ENCODE measurements around the gene IL6ST. TPM values are rescaled to one million over a fixed set of nuclear protein-coding genes. Genes with fewer than 3 reads are reported as not detected.
A peak's percentile ranks its signal among the peaks of the same experiment; 100 is the strongest.

The IL6ST gene
- total and polyA plus RNA-seq, 10 of the 15 experiments (the other 5 are each of a cell fraction or from before 2014, with no cell fraction given), result 1.5 to 139 (median 13.0) TPM

DNA sequence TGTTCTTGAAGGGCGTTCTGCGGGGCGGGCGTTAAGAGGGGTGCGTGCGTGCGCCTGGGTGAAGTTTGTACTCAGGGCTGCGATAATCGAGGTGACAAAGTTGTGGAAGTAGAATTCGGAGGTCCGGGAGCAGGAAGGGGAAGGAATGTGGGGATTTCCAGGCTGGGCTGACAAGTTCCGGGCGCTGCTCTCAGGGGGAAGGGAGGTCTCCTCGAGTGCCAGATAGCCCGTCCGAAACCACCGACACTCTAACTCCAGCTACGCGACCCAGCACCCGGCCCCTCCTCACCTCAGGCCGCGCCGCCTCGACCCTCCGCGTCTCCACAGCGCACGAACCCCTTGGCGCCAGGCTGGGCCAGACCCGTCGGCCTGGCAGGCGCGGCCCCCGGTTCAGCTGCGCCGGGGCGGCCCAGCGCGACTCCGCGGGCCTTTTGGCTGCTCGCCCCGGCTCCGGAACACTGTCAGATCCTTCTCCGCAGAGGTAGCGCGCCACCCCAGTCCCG is at the start of gene IL6ST (continued):
- TF ChIP-seq, protein P1, sequence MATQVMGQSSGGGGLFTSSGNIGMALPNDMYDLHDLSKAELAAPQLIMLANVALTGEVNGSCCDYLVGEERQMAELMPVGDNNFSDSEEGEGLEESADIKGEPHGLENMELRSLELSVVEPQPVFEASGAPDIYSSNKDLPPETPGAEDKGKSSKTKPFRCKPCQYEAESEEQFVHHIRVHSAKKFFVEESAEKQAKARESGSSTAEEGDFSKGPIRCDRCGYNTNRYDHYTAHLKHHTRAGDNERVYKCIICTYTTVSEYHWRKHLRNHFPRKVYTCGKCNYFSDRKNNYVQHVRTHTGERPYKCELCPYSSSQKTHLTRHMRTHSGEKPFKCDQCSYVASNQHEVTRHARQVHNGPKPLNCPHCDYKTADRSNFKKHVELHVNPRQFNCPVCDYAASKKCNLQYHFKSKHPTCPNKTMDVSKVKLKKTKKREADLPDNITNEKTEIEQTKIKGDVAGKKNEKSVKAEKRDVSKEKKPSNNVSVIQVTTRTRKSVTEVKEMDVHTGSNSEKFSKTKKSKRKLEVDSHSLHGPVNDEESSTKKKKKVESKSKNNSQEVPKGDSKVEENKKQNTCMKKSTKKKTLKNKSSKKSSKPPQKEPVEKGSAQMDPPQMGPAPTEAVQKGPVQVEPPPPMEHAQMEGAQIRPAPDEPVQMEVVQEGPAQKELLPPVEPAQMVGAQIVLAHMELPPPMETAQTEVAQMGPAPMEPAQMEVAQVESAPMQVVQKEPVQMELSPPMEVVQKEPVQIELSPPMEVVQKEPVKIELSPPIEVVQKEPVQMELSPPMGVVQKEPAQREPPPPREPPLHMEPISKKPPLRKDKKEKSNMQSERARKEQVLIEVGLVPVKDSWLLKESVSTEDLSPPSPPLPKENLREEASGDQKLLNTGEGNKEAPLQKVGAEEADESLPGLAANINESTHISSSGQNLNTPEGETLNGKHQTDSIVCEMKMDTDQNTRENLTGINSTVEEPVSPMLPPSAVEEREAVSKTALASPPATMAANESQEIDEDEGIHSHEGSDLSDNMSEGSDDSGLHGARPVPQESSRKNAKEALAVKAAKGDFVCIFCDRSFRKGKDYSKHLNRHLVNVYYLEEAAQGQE (IDR thresholded peaks at IDR 0.05; ENCODE audit: low read depth, low read length), result no peak
- TF ChIP-seq, protein P2, sequence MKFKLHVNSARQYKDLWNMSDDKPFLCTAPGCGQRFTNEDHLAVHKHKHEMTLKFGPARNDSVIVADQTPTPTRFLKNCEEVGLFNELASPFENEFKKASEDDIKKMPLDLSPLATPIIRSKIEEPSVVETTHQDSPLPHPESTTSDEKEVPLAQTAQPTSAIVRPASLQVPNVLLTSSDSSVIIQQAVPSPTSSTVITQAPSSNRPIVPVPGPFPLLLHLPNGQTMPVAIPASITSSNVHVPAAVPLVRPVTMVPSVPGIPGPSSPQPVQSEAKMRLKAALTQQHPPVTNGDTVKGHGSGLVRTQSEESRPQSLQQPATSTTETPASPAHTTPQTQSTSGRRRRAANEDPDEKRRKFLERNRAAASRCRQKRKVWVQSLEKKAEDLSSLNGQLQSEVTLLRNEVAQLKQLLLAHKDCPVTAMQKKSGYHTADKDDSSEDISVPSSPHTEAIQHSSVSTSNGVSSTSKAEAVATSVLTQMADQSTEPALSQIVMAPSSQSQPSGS (IDR thresholded peaks at IDR 0.05; ENCODE audit: low read length), result no peak
- TF ChIP-seq ZSCAN29 (IDR thresholded peaks at IDR 0.05) (peak; percentile 86), HCFC1 (IDR thresholded peaks at IDR 0.05; ENCODE audit: low read length) (no peak), TCF3 (IDR thresholded peaks at IDR 0.05; ENCODE audit: borderline replicate concordance, insufficient read depth, low read depth, low read length) (peak; percentile 51; the same call in 1 of the 2 replicates), NFIC (IDR thresholded peaks at IDR 0.05; ENCODE audit: low read depth, low read length) (no peak), CHD4 (IDR thresholded peaks at IDR 0.05) (no peak), NFXL1 (IDR thresholded peaks at IDR 0.05; ENCODE audit: borderline replicate concordance) (no peak), DPF2 (IDR thresholded peaks at IDR 0.05) (no peak; the same call in none of the 2 replicates), BHLHE40 (IDR thresholded peaks at IDR 0.05; ENCODE audit: borderline replicate concordance in 1 of 2, low read depth in 2 of 2, low read length in 1 of 2) (peak in 1 of 2 experiments; percentile 37; a peak in 2 of 4 replicates), JUNB (IDR thresholded peaks at IDR 0.05) (no peak), SMAD5 (IDR thresholded peaks at IDR 0.05; ENCODE audit: low read depth) (no peak), HDGF (IDR thresholded peaks at IDR 0.05) (0 out of 2 replicates have a peak, but pooled peaks have one; percentile 41), STAT1 (conservative IDR thresholded peaks at IDR 0.05) (no peak; the same call in 1 of the 2 replicates), EED (IDR thresholded peaks at IDR 0.05; ENCODE audit: low read depth) (peak; percentile 75)
- TF ChIP-seq, protein P3, sequence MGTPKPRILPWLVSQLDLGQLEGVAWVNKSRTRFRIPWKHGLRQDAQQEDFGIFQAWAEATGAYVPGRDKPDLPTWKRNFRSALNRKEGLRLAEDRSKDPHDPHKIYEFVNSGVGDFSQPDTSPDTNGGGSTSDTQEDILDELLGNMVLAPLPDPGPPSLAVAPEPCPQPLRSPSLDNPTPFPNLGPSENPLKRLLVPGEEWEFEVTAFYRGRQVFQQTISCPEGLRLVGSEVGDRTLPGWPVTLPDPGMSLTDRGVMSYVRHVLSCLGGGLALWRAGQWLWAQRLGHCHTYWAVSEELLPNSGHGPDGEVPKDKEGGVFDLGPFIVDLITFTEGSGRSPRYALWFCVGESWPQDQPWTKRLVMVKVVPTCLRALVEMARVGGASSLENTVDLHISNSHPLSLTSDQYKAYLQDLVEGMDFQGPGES (IDR thresholded peaks at IDR 0.05), result no peak
- TF ChIP-seq, protein P4, sequence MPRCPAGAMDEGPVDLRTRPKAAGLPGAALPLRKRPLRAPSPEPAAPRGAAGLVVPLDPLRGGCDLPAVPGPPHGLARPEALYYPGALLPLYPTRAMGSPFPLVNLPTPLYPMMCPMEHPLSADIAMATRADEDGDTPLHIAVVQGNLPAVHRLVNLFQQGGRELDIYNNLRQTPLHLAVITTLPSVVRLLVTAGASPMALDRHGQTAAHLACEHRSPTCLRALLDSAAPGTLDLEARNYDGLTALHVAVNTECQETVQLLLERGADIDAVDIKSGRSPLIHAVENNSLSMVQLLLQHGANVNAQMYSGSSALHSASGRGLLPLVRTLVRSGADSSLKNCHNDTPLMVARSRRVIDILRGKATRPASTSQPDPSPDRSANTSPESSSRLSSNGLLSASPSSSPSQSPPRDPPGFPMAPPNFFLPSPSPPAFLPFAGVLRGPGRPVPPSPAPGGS (IDR thresholded peaks at IDR 0.05; ENCODE audit: borderline replicate concordance, insufficient read depth, low read depth, low read length, poor library complexity, severe bottlenecking), result no peak
- TF ChIP-seq, protein P5, sequence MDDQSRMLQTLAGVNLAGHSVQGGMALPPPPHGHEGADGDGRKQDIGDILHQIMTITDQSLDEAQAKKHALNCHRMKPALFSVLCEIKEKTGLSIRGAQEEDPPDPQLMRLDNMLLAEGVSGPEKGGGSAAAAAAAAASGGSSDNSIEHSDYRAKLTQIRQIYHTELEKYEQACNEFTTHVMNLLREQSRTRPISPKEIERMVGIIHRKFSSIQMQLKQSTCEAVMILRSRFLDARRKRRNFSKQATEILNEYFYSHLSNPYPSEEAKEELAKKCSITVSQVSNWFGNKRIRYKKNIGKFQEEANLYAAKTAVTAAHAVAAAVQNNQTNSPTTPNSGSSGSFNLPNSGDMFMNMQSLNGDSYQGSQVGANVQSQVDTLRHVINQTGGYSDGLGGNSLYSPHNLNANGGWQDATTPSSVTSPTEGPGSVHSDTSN (IDR thresholded peaks at IDR 0.05; ENCODE audit: insufficient replicate concordance, low read depth, low read length), result no peak
- TF ChIP-seq, protein P6, sequence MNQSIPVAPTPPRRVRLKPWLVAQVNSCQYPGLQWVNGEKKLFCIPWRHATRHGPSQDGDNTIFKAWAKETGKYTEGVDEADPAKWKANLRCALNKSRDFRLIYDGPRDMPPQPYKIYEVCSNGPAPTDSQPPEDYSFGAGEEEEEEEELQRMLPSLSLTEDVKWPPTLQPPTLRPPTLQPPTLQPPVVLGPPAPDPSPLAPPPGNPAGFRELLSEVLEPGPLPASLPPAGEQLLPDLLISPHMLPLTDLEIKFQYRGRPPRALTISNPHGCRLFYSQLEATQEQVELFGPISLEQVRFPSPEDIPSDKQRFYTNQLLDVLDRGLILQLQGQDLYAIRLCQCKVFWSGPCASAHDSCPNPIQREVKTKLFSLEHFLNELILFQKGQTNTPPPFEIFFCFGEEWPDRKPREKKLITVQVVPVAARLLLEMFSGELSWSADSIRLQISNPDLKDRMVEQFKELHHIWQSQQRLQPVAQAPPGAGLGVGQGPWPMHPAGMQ (IDR thresholded peaks at IDR 0.05; ENCODE audit: borderline replicate concordance), result no peak
